Panc1 (cell line): ENCODE measurements around the gene ASCL1. TPM values are rescaled to one million over a fixed set of nuclear protein-coding genes. Genes with fewer than 3 reads are reported as not detected.

Experiments used
- ATAC-seq: fragments of 200-7000 bp; cut with Tn5 transposase; 2 replicates; pipeline ENCODE4 v1.9.1; 2020; ENCODE audit warnings: mild to moderate bottlenecking, moderate library complexity
- BruUV-seq: library from RNA; stranded (reverse); fragments of 400-500 nt; replicated peaks from 2 replicates; lab custom pipeline; 2021; lab: Mats Ljungman, UMichigan
- CTCF ChIA-PET: fragments of 300-600 bp; sonication (Branson Sonifier 250); formaldehyde crosslinking; loops from one replicate; lab custom pipeline; 2022; ENCODE audit warnings: antibody characterized with exemption; lab: Charles Lee
- POLR2A ChIA-PET: fragments of 300-600 bp; sonication (Branson Sonifier 250); formaldehyde crosslinking; loops from one replicate; lab custom pipeline; 2022; ENCODE audit warnings: antibody characterized with exemption; lab: Charles Lee
- DNase-seq: peaks from one replicate; pipeline ENCODE4 v3.0.0-alpha.2; 2010; ENCODE audit warnings: low read depth, low spot score
- H3K27ac ChIP-seq: 2 replicates; pipeline ENCODE4 v1.5.1; 2011; ENCODE audit warnings: mild to moderate bottlenecking, low read length, inconsistent platforms
- H3K27me3 ChIP-seq: fragments of 200-500 bp; sonication (Bioruptor generic); 2 replicates; pipeline ENCODE4 v1.6.0; 2014; ENCODE audit warnings: low read length, inconsistent platforms; ENCODE audit not compliant: control insufficient read depth, insufficient read depth
- H3K36me3 ChIP-seq: fragments of 200-500 bp; sonication (Bioruptor generic); 2 replicates; pipeline ENCODE4 v1.5.1; 2014; ENCODE audit warnings: inconsistent platforms, mild to moderate bottlenecking, low read length, moderate library complexity; ENCODE audit not compliant: control insufficient read depth, insufficient read depth
- H3K4me1 ChIP-seq: 2 replicates; pipeline ENCODE4 v1.5.1; 2011; ENCODE audit warnings: inconsistent platforms, mild to moderate bottlenecking, low read length, moderate library complexity; ENCODE audit not compliant: control insufficient read depth, insufficient read depth
- H3K4me3 ChIP-seq, 2 experiments: 2 replicates each; pipeline ENCODE4 v1.5.1; 2011 to 2012; ENCODE audit warnings: low read depth in 2 of 2, low read length in 2 of 2, mild to moderate bottlenecking in 2 of 2, inconsistent platforms in 1 of 2, moderate library complexity in 1 of 2
- H3K9me3 ChIP-seq: fragments of 200-500 bp; sonication (Bioruptor generic); 2 replicates; pipeline ENCODE4 v1.5.1; 2014; ENCODE audit warnings: low read depth, mild to moderate bottlenecking, inconsistent platforms, low read length, moderate library complexity; ENCODE audit not compliant: control insufficient read depth, insufficient read depth
- POLR2AphosphoS5 ChIP-seq: IDR thresholded peaks from 2 replicates; pipeline ENCODE4 v1.6.1; 2012; ENCODE audit warnings: mild to moderate bottlenecking, low read depth, low read length, moderate library complexity
- SIN3A ChIP-seq: IDR thresholded peaks from 2 replicates; pipeline ENCODE4 v1.6.1; 2012; ENCODE audit warnings: low read depth, mild to moderate bottlenecking, low read length, moderate library complexity, borderline replicate concordance; ENCODE audit not compliant: insufficient read depth
- TCF7L2 ChIP-seq: IDR thresholded peaks from 2 replicates; pipeline ENCODE4 v1.6.1; 2011; ENCODE audit warnings: mild to moderate bottlenecking, low read depth, low read length, inconsistent platforms
- in situ Hi-C: cut with HindIII; loops from 2 replicates; pipeline ENCODE4 v1.10.0; 2016; ENCODE audit warnings: low sequenced_read_pairs, low pct_unique_long_range_greater_than_20kb
- intact Hi-C: fragments of 100-400 bp; cut with micrococcal nuclease; formaldehyde crosslinking; loops from one replicate; pipeline ENCODE4 v1.10.0; 2022; ENCODE audit not compliant: unreplicated experiment
- total RNA-seq: library from RNA; stranded (reverse); gene quantifications from one replicate; pipeline ENCODE4 v1.2.1, GENCODE V29; 2021; ENCODE audit not compliant: unreplicated experiment
- TF ChIP-seq, protein P1 (sequence below), 2 experiments: IDR thresholded peaks; 2 replicates each; pipeline ENCODE4 v1.6.1; 2011 to 2012; ENCODE audit warnings: low read depth in 2 of 2, control low read depth in 1 of 2, low read length in 1 of 2, mild to moderate bottlenecking in 1 of 2, moderate library complexity in 1 of 2; ENCODE audit not compliant: insufficient read depth in 1 of 2
- TF ChIP-seq, protein P2 (sequence below): fragments of 450-650 bp; IDR thresholded peaks from 2 replicates; pipeline ENCODE4 v1.5.1; 2017; ENCODE audit warnings: mild to moderate bottlenecking

The ASCL1 gene
- total RNA-seq, 1 experiment from 2014 or later = not detected

DNA sequence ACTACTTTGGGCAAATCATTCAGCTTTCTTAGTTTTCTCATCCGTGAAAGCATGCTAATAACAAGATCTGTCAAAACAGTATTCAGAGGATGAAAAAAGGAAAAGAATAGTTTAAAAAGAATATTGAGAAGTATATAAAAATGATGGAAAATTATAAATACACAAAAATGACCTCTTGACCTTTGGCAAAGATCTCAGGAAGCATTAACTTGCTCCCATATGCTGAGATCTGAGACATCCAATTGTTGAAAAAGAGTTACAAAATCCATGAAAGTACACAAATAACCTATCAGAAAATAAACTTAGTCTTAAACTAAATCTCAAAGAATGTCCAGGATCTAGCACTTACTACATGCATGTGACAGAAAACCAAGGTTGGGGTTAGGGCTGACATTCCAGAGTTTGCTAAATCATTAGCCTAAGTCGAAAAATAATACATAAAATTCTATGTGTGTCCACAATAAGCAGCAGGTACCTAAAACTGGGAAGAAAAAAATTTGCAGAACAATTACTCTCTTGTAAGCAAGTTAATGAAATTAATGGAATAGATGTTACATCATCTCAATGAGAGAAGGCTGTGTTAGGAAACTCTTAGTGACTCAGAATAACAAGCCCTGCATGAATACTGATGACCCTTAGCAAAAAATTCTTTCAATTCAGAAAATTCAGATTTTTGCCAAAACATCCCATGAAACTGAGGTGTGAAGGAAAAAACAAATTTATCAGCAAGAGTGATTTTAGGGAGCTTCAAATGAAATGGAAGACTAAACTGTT, 43.8 kb upstream of the ASCL1 start:
- Histone ChIP-seq H3K4me1 (no peaks in the 10 kb centered on the region), H3K9me3 (no peaks in the 10 kb centered on the region), H3K27me3 (no peaks in the 10 kb centered on the region), H3K27ac (no peak overlapping the region), H3K4me3 (no peak overlapping the region), H3K36me3 (no peaks in the 10 kb centered on the region)
- ATAC-seq (no peak), DNase-seq (no peak)
- intact Hi-C loops (no loop called here), in situ Hi-C loops (no loop called here)
- TF ChIP-seq TCF7L2 (no peak), SIN3A (no peak), POLR2AphosphoS5 (no peak)
- TF ChIP-seq, protein P1, sequence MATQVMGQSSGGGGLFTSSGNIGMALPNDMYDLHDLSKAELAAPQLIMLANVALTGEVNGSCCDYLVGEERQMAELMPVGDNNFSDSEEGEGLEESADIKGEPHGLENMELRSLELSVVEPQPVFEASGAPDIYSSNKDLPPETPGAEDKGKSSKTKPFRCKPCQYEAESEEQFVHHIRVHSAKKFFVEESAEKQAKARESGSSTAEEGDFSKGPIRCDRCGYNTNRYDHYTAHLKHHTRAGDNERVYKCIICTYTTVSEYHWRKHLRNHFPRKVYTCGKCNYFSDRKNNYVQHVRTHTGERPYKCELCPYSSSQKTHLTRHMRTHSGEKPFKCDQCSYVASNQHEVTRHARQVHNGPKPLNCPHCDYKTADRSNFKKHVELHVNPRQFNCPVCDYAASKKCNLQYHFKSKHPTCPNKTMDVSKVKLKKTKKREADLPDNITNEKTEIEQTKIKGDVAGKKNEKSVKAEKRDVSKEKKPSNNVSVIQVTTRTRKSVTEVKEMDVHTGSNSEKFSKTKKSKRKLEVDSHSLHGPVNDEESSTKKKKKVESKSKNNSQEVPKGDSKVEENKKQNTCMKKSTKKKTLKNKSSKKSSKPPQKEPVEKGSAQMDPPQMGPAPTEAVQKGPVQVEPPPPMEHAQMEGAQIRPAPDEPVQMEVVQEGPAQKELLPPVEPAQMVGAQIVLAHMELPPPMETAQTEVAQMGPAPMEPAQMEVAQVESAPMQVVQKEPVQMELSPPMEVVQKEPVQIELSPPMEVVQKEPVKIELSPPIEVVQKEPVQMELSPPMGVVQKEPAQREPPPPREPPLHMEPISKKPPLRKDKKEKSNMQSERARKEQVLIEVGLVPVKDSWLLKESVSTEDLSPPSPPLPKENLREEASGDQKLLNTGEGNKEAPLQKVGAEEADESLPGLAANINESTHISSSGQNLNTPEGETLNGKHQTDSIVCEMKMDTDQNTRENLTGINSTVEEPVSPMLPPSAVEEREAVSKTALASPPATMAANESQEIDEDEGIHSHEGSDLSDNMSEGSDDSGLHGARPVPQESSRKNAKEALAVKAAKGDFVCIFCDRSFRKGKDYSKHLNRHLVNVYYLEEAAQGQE (IDR thresholded peaks at IDR 0.05; ENCODE audit: insufficient read depth in 1 of 2, low read depth in 2 of 2, low read length in 1 of 2) = no peak
- TF ChIP-seq, protein P2, sequence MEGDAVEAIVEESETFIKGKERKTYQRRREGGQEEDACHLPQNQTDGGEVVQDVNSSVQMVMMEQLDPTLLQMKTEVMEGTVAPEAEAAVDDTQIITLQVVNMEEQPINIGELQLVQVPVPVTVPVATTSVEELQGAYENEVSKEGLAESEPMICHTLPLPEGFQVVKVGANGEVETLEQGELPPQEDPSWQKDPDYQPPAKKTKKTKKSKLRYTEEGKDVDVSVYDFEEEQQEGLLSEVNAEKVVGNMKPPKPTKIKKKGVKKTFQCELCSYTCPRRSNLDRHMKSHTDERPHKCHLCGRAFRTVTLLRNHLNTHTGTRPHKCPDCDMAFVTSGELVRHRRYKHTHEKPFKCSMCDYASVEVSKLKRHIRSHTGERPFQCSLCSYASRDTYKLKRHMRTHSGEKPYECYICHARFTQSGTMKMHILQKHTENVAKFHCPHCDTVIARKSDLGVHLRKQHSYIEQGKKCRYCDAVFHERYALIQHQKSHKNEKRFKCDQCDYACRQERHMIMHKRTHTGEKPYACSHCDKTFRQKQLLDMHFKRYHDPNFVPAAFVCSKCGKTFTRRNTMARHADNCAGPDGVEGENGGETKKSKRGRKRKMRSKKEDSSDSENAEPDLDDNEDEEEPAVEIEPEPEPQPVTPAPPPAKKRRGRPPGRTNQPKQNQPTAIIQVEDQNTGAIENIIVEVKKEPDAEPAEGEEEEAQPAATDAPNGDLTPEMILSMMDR = no peak
- no TSS peak for BruUV-seq
- CTCF ChIA-PET = no interaction called here
- POLR2A ChIA-PET = no interaction called here

DNA sequence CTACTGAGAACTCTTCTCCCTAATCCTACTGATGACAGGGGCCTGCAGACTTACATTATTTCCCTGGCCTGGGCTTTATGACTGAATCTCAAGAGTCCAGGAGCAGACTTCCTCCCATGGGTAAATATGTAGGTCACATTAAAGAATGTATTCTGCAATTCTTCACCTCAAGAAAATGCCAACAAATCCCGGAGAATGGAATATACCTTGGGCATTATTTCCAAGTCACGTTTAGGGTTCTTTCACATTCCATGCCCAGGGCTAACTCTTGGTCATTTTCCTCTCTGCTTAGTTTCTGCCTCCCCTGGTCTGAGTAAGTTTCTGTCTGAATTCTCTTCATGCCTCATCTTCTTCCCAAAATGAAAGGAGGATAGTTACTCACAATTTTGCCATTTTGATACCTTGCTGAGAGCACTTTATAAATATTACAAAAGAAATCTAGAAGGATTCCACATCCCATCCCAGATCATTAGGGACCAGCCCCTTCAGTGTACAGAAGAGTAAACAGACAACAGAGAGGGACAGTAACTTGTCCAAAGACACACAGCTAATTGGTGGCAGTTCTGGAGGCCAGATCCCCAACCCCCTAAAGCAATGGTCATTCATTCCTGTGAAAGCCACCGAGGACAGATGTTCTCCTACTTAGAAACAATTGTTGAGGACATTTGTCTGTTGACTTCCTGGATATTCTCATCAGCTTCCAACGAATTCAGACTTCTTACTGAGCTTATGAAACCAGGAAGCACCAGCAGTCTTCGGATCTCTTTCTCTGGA, 41.0 kb upstream of the ASCL1 start:
- Histone ChIP-seq H3K36me3 (no peaks in the 10 kb centered on the region), H3K9me3 (no peaks in the 10 kb centered on the region), H3K27me3 (no peaks in the 10 kb centered on the region), H3K27ac (no peak overlapping the region), H3K4me1 (no peaks in the 10 kb centered on the region), H3K4me3 (peak overlapping the region in 1 of 2 experiments; percentile 41; a peak in 1 of 4 replicates)
- ChIA-PET POLR2A (no interaction called here), CTCF (no interaction called here)
- no peak for ATAC-seq
- BruUV-seq = no TSS peak
- in situ Hi-C loops = no loop called here
- DNase-seq = no peak
- intact Hi-C loops = no loop called here
- TF ChIP-seq TCF7L2 = no peak
